ENCODE measurements around the gene ENHO.
"Not testable (repeated sequence)": the region's sequence is repeated elsewhere in the genome, so short reads cannot be mapped to it uniquely, and the experiment has no call there.

Gene ENHO

GRCh38 chr9:34545497-34545896 lies 22.7 kb upstream of the ENHO start:
- H3K27ac ChIP-seq = peak overlapping the region; percentile 64
- TF ChIP-seq ZFX (IDR thresholded peaks at IDR 0.05) (no peak), CTCF (conservative IDR thresholded peaks at IDR 0.05) (no peak)

GRCh38 chr9:34544035-34544434 lies 21.2 kb upstream of the ENHO start:
- no peak for TF ChIP-seq CTCF (conservative IDR thresholded peaks at IDR 0.05)
- no peak for TF ChIP-seq ZFX (IDR thresholded peaks at IDR 0.05)
- no peak overlapping the region for H3K27ac ChIP-seq

- TF ChIP-seq ZFX (IDR thresholded peaks at IDR 0.05) (no peak), CTCF (conservative IDR thresholded peaks at IDR 0.05) (no peak)
- H3K27ac ChIP-seq = no peak overlapping the region
Measured at GRCh38 chr9:34541540-34541939, 18.8 kb upstream of the ENHO start.

GRCh38 chr9:34540827-34541226 lies 18.0 kb upstream of the ENHO start:
- H3K27ac ChIP-seq = no peak overlapping the region

GRCh38 chr9:34536685-34537084 lies 13.9 kb upstream of the ENHO start:
- TF ChIP-seq ZFX (IDR thresholded peaks at IDR 0.05) = no peak
- TF ChIP-seq CTCF (conservative IDR thresholded peaks at IDR 0.05) = no peak
- no peak overlapping the region for H3K27ac ChIP-seq

More at GRCh38 chr9:34540827-34541226, 18.0 kb upstream of the ENHO start:
- TF ChIP-seq ZFX (IDR thresholded peaks at IDR 0.05) (no peak), CTCF (conservative IDR thresholded peaks at IDR 0.05) (no peak)

- not testable (repeated sequence) for H3K27ac ChIP-seq
Measured at GRCh38 chr9:34532041-34532440, 9.3 kb upstream of the ENHO start.

- H3K27ac ChIP-seq = no peak overlapping the region
- TF ChIP-seq ZFX (IDR thresholded peaks at IDR 0.05) = no peak
- TF ChIP-seq CTCF (conservative IDR thresholded peaks at IDR 0.05) = no peak
Measured at GRCh38 chr9:34526026-34526425, 3.2 kb upstream of the ENHO start.

- TF ChIP-seq CTCF (conservative IDR thresholded peaks at IDR 0.05) (no peak), ZFX (IDR thresholded peaks at IDR 0.05) (no peak)
- H3K27ac ChIP-seq = no peak overlapping the region
Measured at GRCh38 chr9:34524349-34524748, 1.6 kb upstream of the ENHO start.

All from C4-2B (cell line).